H1 (cell line): ENCODE results near the gene OR51B6. TPM values are rescaled to one million over a fixed set of nuclear protein-coding genes. Genes with fewer than 3 reads are reported as not detected.

Experiments used
- CTCF ChIA-PET: fragments of 300-600 bp; sonication (Branson Sonifier 250); formaldehyde crosslinking; loops from one replicate; lab custom pipeline; 2021; ENCODE audit not compliant: partially characterized antibody; lab: Charles Lee
- POLR2A ChIA-PET: fragments of 300-600 bp; sonication (Branson Sonifier 250); formaldehyde crosslinking; loops from one replicate; lab custom pipeline; 2021; ENCODE audit warnings: inconsistent platforms; ENCODE audit not compliant: partially characterized antibody; lab: Charles Lee
- DNase-seq, 2 experiments: peaks; one replicate each; pipeline versions ENCODE4 v3.0.0 to v3.0.0-alpha.2; 2010 to 2022; ENCODE audit warnings: low spot score in 2 of 2, low read depth in 1 of 2, mixed read lengths in 1 of 2
- FAIRE-seq: peaks from 2 replicates; lab custom pipeline; 2011; peaks lifted over from hg19 to GRCh38; lab: Jason Lieb, UNC
- H2AFZ ChIP-seq: 2 replicates; pipeline ENCODE4 v1.8.1; 2012; ENCODE audit warnings: low read length, inconsistent platforms
- H2AK5ac ChIP-seq: 2 replicates; pipeline ENCODE4 v1.6.1; 2013; ENCODE audit warnings: low read depth, low read length
- H2BK120ac ChIP-seq: replicated peaks from 2 replicates; pipeline ENCODE3; 2013; ENCODE audit warnings: low read depth, low read length, inconsistent platforms
- H2BK12ac ChIP-seq: 2 replicates; pipeline ENCODE4 v1.6.1; 2013; ENCODE audit warnings: low read depth, low read length
- H2BK15ac ChIP-seq: 2 replicates; pipeline ENCODE4 v1.6.1; 2013; ENCODE audit warnings: low read length
- H2BK20ac ChIP-seq: 2 replicates; pipeline ENCODE4 v1.6.1; 2013; ENCODE audit warnings: low read length
- H2BK5ac ChIP-seq: 2 replicates; pipeline ENCODE4 v1.6.1; 2013; ENCODE audit warnings: low read depth, low read length
- H3K14ac ChIP-seq: 2 replicates; pipeline ENCODE4 v1.6.1; 2013; ENCODE audit warnings: inconsistent platforms; ENCODE audit not compliant: insufficient read length
- H3K18ac ChIP-seq: 2 replicates; pipeline ENCODE4 v1.6.1; 2013; ENCODE audit warnings: low read length; ENCODE audit errors: extremely low read depth
- H3K23ac ChIP-seq: 2 replicates; pipeline ENCODE4 v1.6.1; 2013; ENCODE audit warnings: inconsistent platforms; ENCODE audit not compliant: insufficient read length
- H3K23me2 ChIP-seq: 2 replicates; pipeline ENCODE4 v1.6.1; 2013; ENCODE audit warnings: low read depth, low read length
- H3K27ac ChIP-seq: 2 replicates; pipeline ENCODE4 v1.6.1; 2011; ENCODE audit warnings: low read depth, low read length, inconsistent platforms
- H3K27me3 ChIP-seq, 4 experiments: replicated peaks in 1 of 4; 1 replicate in 1 of 4; 2 replicates in 3 of 4; pipeline versions ENCODE4 v1.6.1 to v1.8.1; 2011 to 2013; ENCODE audit warnings: low read length in 3 of 4, mild to moderate bottlenecking in 3 of 4, inconsistent platforms in 2 of 4, mixed read lengths in 2 of 4, moderate library complexity in 1 of 4; ENCODE audit not compliant: control insufficient read depth in 3 of 4, insufficient read depth in 3 of 4; ENCODE audit errors: extremely low read depth in 1 of 4
- H3K36me3 ChIP-seq, 4 experiments: 2 replicates each; pipeline versions ENCODE4 v1.6.1 to v1.8.1; 2011 to 2013; ENCODE audit warnings: mild to moderate bottlenecking in 4 of 4, low read length in 3 of 4, moderate library complexity in 2 of 4, control low read depth in 1 of 4, inconsistent platforms in 1 of 4; ENCODE audit not compliant: insufficient read depth in 4 of 4, control insufficient read depth in 2 of 4
- H3K4ac ChIP-seq: replicated peaks from 2 replicates; pipeline ENCODE3; 2013; ENCODE audit warnings: low read length, low read depth, mixed read lengths, inconsistent platforms; ENCODE audit not compliant: insufficient read length
- H3K4me1 ChIP-seq, 4 experiments: replicated peaks in 1 of 4; 1 replicate in 1 of 4; 2 replicates in 3 of 4; pipeline versions ENCODE4 v1.6.1 to v1.8.1; 2011 to 2013; ENCODE audit warnings: low read length in 3 of 4, inconsistent platforms in 2 of 4, mixed read lengths in 1 of 4; ENCODE audit not compliant: insufficient read depth in 4 of 4, control insufficient read depth in 3 of 4
- H3K4me2 ChIP-seq, 2 experiments: 2 replicates each; pipeline versions ENCODE4 v1.6.1 to v1.8.1; 2011 to 2013; ENCODE audit warnings: low read depth in 2 of 2, low read length in 2 of 2, control low read depth in 1 of 2, inconsistent platforms in 1 of 2, mild to moderate bottlenecking in 1 of 2; ENCODE audit not compliant: insufficient read depth in 1 of 2
- H3K4me3 ChIP-seq, 4 experiments: fragments of 200-600, 300-600 bp in 1 of 4; sonication (generic), shearing (Covaris generic), sonication (Bioruptor Twin) in 1 of 4; 2 replicates each; pipeline versions ENCODE4 v1.5.1 to v1.8.1; 2011 to 2016; ENCODE audit warnings: low read length in 4 of 4, low read depth in 3 of 4, control low read depth in 2 of 4, inconsistent platforms in 2 of 4, mild to moderate bottlenecking in 2 of 4, mixed read lengths in 1 of 4, moderate library complexity in 1 of 4; ENCODE audit not compliant: insufficient read depth in 2 of 4; ENCODE audit errors: extremely low read depth in 1 of 4
- H3K56ac ChIP-seq: replicated peaks from 2 replicates; pipeline ENCODE3; 2013; ENCODE audit warnings: low read depth, mild to moderate bottlenecking, mixed read lengths, low read length, inconsistent platforms; ENCODE audit not compliant: insufficient read length
- H3K79me1 ChIP-seq: 2 replicates; pipeline ENCODE4 v1.6.1; 2013; ENCODE audit warnings: low read depth, low read length, control low read depth
- H3K79me2 ChIP-seq, 2 experiments: 2 replicates each; pipeline versions ENCODE4 v1.6.1 to v1.8.1; 2012 to 2013; ENCODE audit warnings: low read length in 2 of 2, mild to moderate bottlenecking in 2 of 2, inconsistent platforms in 1 of 2; ENCODE audit not compliant: insufficient read depth in 2 of 2, control insufficient read depth in 1 of 2
- H3K9ac ChIP-seq, 4 experiments: replicated peaks in 1 of 4; 1 replicate in 1 of 4; 2 replicates in 3 of 4; pipeline versions ENCODE4 v1.6.1 to v1.8.1; 2011 to 2013; ENCODE audit warnings: low read depth in 3 of 4, low read length in 3 of 4, control low read depth in 2 of 4, mild to moderate bottlenecking in 2 of 4, moderate library complexity in 2 of 4, inconsistent platforms in 1 of 4; ENCODE audit errors: extremely low read depth in 1 of 4
- H3K9me3 ChIP-seq, 2 experiments: 2 replicates each; pipeline versions ENCODE4 v1.6.1 to v1.8.1; 2012 to 2013; ENCODE audit warnings: mild to moderate bottlenecking in 2 of 2, moderate library complexity in 2 of 2, control low read depth in 1 of 2, inconsistent platforms in 1 of 2, low read depth in 1 of 2, low read length in 1 of 2, mixed read lengths in 1 of 2; ENCODE audit not compliant: insufficient read depth in 2 of 2
- H4K20me1 ChIP-seq, 2 experiments: replicated peaks in 1 of 2; 2 replicates each; pipeline versions ENCODE3 to v1.8.1; 2011 to 2013; ENCODE audit warnings: inconsistent platforms in 2 of 2, low read length in 2 of 2, mild to moderate bottlenecking in 1 of 2; ENCODE audit not compliant: insufficient read depth in 2 of 2, control insufficient read depth in 1 of 2
- H4K5ac ChIP-seq: 2 replicates; pipeline ENCODE4 v1.6.1; 2013; ENCODE audit warnings: low read length, low read depth, mixed read lengths, inconsistent platforms; ENCODE audit not compliant: insufficient read length
- H4K8ac ChIP-seq: 2 replicates; pipeline ENCODE4 v1.8.0; 2013; ENCODE audit warnings: mild to moderate bottlenecking, moderate library complexity, low read length, inconsistent platforms; ENCODE audit not compliant: insufficient read depth; ENCODE audit errors: extremely low read depth
- H4K91ac ChIP-seq: replicated peaks from 2 replicates; pipeline ENCODE3; 2013; ENCODE audit warnings: low read length, mixed read lengths, inconsistent platforms; ENCODE audit not compliant: insufficient read length
- BRCA1 ChIP-seq: IDR thresholded peaks from 2 replicates; pipeline ENCODE4 v1.6.1; 2012; ENCODE audit warnings: low read depth, low read length, improper control_type of control experiment
- CBX8 ChIP-seq: fragments of 300-800, 300-1000 bp; sonication (generic); IDR thresholded peaks from 2 replicates; pipeline ENCODE4 v1.7.1; 2016; ENCODE audit warnings: low read depth, low read length, borderline replicate concordance
- EGR1 ChIP-seq: IDR thresholded peaks from 2 replicates; pipeline ENCODE4 v1.6.1; 2011; ENCODE audit warnings: low read depth, low read length, borderline replicate concordance
- EZH2 ChIP-seq: fragments of 200-600 bp; sonication (generic); IDR thresholded peaks from 2 replicates; pipeline ENCODE4 v1.7.1; 2012; ENCODE audit warnings: low read depth, mild to moderate bottlenecking, moderate library complexity, low read length, inconsistent platforms; ENCODE audit not compliant: severe bottlenecking
- FOSL1 ChIP-seq: IDR thresholded peaks from 2 replicates; pipeline ENCODE4 v1.6.1; 2011; ENCODE audit warnings: mild to moderate bottlenecking, low read depth, low read length, moderate library complexity; ENCODE audit not compliant: insufficient read depth
- GABPA ChIP-seq: IDR thresholded peaks from 2 replicates; pipeline ENCODE4 v1.6.1; 2011; ENCODE audit warnings: mild to moderate bottlenecking, low read length, moderate library complexity, borderline replicate concordance; ENCODE audit not compliant: insufficient read depth
- NANOG ChIP-seq: IDR thresholded peaks from 2 replicates; pipeline ENCODE4 v1.6.1; 2011; ENCODE audit warnings: low read length, low read depth, mild to moderate bottlenecking, inconsistent platforms; ENCODE audit not compliant: insufficient read depth, poor library complexity, severe bottlenecking
- NRF1 ChIP-seq: IDR thresholded peaks from 2 replicates; pipeline ENCODE4 v1.6.1; 2011; ENCODE audit warnings: mild to moderate bottlenecking, low read depth, low read length, improper control_type of control experiment
- POLR2A ChIP-seq, 2 experiments: IDR thresholded peaks; 1 replicate in 1 of 2; 2 replicates in 1 of 2; pipeline ENCODE4 v1.6.1; 2011; ENCODE audit warnings: low read depth in 2 of 2, low read length in 2 of 2, mild to moderate bottlenecking in 2 of 2; ENCODE audit errors: control extremely low read depth in 1 of 2
- POU5F1 ChIP-seq: IDR thresholded peaks from 2 replicates; pipeline ENCODE4 v1.6.1; 2011; ENCODE audit warnings: low read depth, mild to moderate bottlenecking, low read length, moderate library complexity
- RFX5 ChIP-seq: IDR thresholded peaks from 2 replicates; pipeline ENCODE4 v1.6.1; 2011; ENCODE audit warnings: low read depth, low read length, improper control_type of control experiment, borderline replicate concordance
- SP1 ChIP-seq: IDR thresholded peaks from 2 replicates; pipeline ENCODE4 v1.6.1; 2011; ENCODE audit warnings: low read depth, low read length
- SP4 ChIP-seq: IDR thresholded peaks from 2 replicates; pipeline ENCODE4 v1.6.1; 2012; ENCODE audit warnings: low read length, inconsistent platforms
- TCF12 ChIP-seq: IDR thresholded peaks from 2 replicates; pipeline ENCODE4 v1.6.1; 2011; ENCODE audit warnings: low read depth, mild to moderate bottlenecking, low read length
- WGBS, 2 experiments: shearing (Covaris generic) in 1 of 2; methylation state at CpG; one replicate each; pipeline versions ENCODE4 v1.1.6 to v1.1.7; 2013 to 2015; ENCODE audit warnings: low lambda C conversion rate in 2 of 2, mixed read lengths in 2 of 2, inconsistent platforms in 1 of 2, low coverage in 1 of 2, missing lambda C conversion rate in 1 of 2; ENCODE audit not compliant: insufficient replicate concordance in 2 of 2, insufficient coverage in 1 of 2, insufficient read length in 1 of 2; ENCODE audit errors: extremely low coverage in 1 of 2, missing lambda C conversion rate in 1 of 2; 5-methylcytosine and 5-hydroxymethylcytosine counted together
- polyA plus RNA-seq, 7 experiments: library from polyadenylated mRNA; depleted of rRNA in 3 of 7; stranded (reverse) in 5 of 7; unstranded in 2 of 7; fragments of >200 nt in 5 of 7; fragments of 200-250 nt in 2 of 7; gene quantifications; 1 replicate in 5 of 7; 2 replicates in 1 of 7; 4 replicates in 1 of 7; pipeline versions ENCODE4 v1.2.1 to v1.2.3, GENCODE V29; 2011 to 2013; ENCODE audit warnings: missing spikeins in 2 of 7, mixed read lengths in 2 of 7
- total RNA-seq: library from RNA; stranded (reverse); fragmentation: NEBNext Ultra II Directional; extraction: Animal tissue kit (Norgen Biotek cat#: 25700); gene quantifications from 2 replicates; pipeline ENCODE4 v1.2.1, GENCODE V29; 2021
- TF ChIP-seq, protein P1 (sequence below): IDR thresholded peaks from 2 replicates; pipeline ENCODE4 v1.6.1; 2011; ENCODE audit warnings: low read length, improper control_type of control experiment

OR51B6 gene
- total and polyA plus RNA-seq, 2 of the 8 experiments (the other 6 are each of a cell fraction or from before 2014, with no cell fraction given) = not detected

DNA sequence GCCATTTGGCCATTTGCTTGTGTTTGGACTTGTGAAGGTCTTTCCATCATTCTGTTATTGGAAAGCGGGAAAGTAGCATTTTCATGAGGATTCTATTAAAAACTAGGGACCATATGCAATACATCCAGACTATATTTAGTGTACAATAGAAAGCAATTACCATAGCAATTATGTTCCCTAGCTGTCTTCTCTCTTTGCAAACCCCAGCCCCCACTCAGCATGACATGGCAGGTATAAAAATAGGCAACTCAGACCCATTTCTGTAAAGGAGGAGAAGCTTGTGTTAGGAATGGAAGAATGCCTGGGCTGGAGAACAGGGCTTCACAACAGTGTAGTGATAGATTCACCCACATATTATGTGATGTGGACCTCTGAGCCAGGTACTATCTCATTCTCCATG, 12.4 kb downstream of the OR51B6 start:
- Histone ChIP-seq H3K23me2 (peaks cover 4% of the 10 kb centered on the region; the same call in 1 of the 2 replicates), H2AFZ (no peak overlapping the region), H2AK5ac (no peak overlapping the region), H2BK5ac (no peak overlapping the region), H3K27ac (no peak overlapping the region), H4K5ac (no peak overlapping the region), H3K9ac (no peak overlapping the region), H3K56ac (no peak overlapping the region), H4K8ac (no peak overlapping the region), H2BK12ac (no peak overlapping the region), H2BK20ac (no peak overlapping the region), H3K23ac (no peak overlapping the region), H3K79me1 (no peaks in the 10 kb centered on the region), H3K9me3 (no peaks in the 10 kb centered on the region), H3K27me3 (no peaks in the 10 kb centered on the region), H3K36me3 (no peaks in the 10 kb centered on the region), H2BK120ac (no peak overlapping the region), H4K20me1 (no peaks in the 10 kb centered on the region), H3K4me3 (no peak overlapping the region), H3K4me1 (no peaks in the 10 kb centered on the region), H3K4me2 (no peak overlapping the region), H2BK15ac (no peak overlapping the region), H4K91ac (no peak overlapping the region), H3K4ac (no peak overlapping the region), H3K79me2 (no peaks in the 10 kb centered on the region), H3K14ac (no peak overlapping the region), H3K18ac (no peak overlapping the region)
- FAIRE-seq (no peak), DNase-seq (no peak)
- ChIA-PET CTCF (interaction anchor here (0.7 to 1.9 kb wide), 5 partner anchors 12 to 156 kb away, joined by 3 to 6 read pairs (median 4); partner anchors contain the start of gene OR51B6), POLR2A (no interaction called here)
- WGBS, 2 experiments = 86% methylated on average over 1 of the region's 1 CpG; no CpG with 5 or more reads in 1 of the 2 experiments
- TF ChIP-seq BRCA1 (no peak), EZH2 (no peak), TCF12 (no peak), CBX8 (no peak), POU5F1 (no peak), NRF1 (no peak), SP4 (no peak), GABPA (no peak), EGR1 (no peak), SP1 (no peak), RFX5 (no peak), POLR2A (IDR thresholded peaks at IDR 0.05; ENCODE audit: control extremely low read depth in 1 of 2, low read depth in 2 of 2, low read length in 2 of 2) (no peak), NANOG (no peak), FOSL1 (no peak)
- TF ChIP-seq, protein P1, sequence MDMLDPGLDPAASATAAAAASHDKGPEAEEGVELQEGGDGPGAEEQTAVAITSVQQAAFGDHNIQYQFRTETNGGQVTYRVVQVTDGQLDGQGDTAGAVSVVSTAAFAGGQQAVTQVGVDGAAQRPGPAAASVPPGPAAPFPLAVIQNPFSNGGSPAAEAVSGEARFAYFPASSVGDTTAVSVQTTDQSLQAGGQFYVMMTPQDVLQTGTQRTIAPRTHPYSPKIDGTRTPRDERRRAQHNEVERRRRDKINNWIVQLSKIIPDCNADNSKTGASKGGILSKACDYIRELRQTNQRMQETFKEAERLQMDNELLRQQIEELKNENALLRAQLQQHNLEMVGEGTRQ = no peak
